ENCODE measurements around the gene ADIPOR2.
"Not testable (repeated sequence)": the region's sequence is repeated elsewhere in the genome, so short reads cannot be mapped to it uniquely, and the experiment has no call there.

Gene ADIPOR2

GRCh38 chr12:1705774-1706631 is 15.1 kb downstream of the ADIPOR2 start:
- DNase-seq: no peak

DNA sequence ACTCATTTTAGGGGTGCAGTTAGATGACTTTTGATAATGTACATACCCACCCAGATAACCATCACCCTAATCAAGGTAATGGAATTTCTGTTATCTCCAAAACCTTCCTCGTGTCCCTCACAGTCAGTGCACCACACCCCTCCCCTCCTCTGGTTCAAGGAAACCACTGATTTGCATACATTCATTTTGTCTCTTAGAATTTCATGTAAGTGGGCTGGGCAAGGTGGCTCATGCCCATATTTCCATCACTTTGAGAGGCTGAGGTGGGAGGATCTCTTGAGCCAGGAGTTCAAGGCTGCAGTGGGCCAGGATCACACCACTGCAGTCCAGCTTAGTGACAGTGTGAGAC is 15.7 kb downstream of the ADIPOR2 start:
- no peak for DNase-seq

GRCh38 chr12:1707051-1707450 is 16.2 kb downstream of the ADIPOR2 start:
- DNase-seq: no peak

DNA sequence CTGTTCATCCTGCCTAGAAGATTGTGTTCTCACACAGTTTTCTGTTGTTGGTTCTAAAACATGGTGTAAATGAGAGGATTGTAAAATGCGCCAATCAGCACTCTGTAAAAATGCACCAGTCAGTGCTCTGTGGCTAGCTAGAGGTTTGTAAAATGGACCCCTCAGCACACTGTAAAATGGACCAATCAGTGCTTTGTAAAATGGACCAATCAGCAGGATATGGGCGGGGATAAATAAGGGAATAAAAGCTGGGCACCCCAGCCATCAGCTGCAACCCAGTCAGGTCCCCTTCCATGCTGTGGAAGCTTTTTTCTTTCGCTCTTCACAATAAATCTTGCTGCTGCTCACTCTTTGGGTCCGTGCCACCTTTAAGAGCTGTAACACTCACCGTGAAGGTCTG is 19.1 kb downstream of the ADIPOR2 start:
- DNase-seq: not testable (repeated sequence)

DNA sequence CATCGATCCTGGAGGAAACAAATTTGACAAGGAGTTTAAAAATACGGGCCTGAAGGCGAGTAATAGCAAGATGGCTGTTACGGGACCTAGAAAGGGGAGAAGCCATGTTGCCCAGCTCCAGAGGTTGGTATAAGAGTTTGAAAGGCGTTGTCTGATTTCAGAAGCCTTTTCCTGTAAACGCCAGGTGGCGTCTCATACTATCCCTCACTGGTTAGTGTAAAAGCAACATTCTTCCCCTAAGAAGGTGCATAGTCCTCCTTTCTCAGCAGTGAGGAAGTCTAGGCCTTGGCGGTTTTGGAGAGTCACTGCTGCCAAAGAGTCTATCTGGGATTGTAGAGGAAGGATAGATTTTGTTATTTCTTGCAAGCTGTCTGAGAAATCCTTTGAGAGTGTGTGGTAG is 20.0 kb downstream of the ADIPOR2 start:
- not testable (repeated sequence) for DNase-seq

DNA sequence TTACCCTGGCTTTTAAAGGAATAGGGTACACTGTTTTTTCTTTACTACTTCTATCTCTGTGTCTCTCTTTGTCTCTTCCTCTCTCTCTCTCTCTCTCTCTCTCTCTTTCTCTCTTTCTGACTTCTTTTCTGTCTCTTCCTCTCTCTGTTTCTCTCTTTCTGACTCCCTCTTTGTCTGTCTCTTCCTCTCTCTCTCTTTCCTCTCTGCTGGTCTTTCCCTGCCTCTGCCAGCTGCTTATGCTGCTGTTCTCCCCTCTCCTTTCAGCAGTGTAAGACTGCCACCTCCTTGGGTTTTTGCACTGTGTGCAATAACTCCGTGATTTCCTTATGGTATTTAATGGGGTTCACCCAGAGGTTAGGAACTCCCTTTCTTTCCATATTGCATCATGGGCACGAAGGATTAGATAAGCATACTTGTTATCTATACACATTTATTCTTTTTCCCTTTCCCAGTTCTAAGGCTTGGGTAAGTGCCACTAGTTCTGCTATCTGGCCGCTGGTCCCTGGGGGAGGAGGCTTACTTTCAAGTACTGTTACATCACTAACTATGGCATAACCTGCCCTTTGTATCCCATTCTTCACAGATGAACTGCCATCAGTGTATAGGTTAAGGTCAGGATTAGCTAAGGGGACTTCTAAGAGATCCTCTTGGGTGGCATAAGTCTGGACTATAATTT is 20.8 kb downstream of the ADIPOR2 start:
- DNase-seq: not testable (repeated sequence)

GRCh38 chr12:1712305-1712704 is 21.4 kb downstream of the ADIPOR2 start:
- DNase-seq: not testable (repeated sequence)

DNA sequence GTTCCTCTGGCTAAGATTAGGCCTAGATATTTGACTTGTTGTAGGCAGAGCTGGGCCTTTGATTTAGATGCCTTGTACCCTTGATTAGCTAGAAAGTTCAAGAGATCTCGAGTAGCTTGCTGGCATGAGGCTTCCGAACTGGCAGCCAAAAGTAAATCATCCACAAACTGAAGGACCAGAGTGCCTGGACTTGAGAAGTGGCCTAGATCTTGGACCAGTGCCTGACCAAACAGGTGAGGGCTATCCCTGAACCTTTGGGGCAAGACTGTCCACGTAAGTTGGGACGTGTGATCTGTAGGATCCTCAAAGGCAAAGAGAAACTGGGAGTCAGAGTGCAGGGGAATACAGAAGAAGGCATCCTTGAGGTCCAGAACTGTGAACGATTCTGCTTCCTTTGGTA is 22.0 kb downstream of the ADIPOR2 start:
- not testable (repeated sequence) for DNase-seq

DNA sequence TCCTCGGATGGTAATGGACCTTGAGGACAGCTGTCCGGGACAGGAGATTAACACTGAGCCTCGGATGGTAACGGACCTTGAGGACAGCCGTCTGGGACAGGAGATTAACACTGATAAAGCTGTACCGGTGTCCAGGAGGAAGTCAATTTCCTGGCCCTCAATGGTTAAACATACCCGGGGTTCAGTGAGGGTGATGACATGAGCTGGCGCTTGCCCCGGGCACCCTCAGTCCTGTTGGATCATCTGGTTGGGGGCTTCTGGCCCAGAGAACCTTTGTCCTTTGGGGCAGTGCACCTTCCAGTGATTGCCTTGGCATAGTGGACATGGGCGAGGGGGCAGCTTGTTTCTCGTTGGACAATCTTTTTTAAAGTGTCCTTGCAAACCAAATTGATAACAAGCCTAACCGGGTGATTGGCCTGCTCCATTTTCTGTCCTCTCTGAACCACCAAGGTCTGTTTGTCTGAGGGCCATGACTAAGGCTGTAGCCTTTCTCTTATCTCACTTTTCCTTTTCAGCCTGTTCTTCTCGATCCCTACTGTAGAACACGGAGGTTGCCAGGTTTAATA is 23.0 kb downstream of the ADIPOR2 start:
- DNase-seq: not testable (repeated sequence)

DNA sequence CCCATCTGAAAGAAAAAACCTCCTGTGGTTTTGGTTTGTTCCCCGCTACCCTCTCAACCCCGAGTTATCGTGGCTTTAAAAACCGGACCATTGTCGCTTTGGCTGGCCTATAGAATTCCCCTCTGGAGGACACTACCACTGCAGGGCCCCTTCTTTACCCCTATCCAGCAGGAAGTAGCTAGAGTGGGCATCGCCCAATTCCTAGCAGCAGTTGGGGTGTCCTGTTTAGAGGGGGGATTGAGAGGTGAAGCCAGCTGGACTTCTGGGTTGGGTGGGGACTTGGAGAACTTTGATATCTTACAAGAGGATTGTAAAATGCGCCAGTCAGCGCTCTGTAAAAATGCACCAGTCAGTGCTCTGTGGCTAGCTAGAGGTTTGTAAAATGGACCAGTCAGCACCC is 24.6 kb downstream of the ADIPOR2 start:
- not testable (repeated sequence) for DNase-seq

- no peak for DNase-seq
These were observed 25.5 kb downstream of the ADIPOR2 start for GRCh38 chr12:1716215-1716862.

GRCh38 chr12:1716911-1717310 is 26.0 kb downstream of the ADIPOR2 start:
- DNase-seq: no peak

GRCh38 chr12:1719139-1719538 is 28.3 kb downstream of the ADIPOR2 start:
- no peak for DNase-seq

- DNase-seq: no peak
These were observed 29.6 kb downstream of the ADIPOR2 start for GRCh38 chr12:1720494-1720893.

DNA sequence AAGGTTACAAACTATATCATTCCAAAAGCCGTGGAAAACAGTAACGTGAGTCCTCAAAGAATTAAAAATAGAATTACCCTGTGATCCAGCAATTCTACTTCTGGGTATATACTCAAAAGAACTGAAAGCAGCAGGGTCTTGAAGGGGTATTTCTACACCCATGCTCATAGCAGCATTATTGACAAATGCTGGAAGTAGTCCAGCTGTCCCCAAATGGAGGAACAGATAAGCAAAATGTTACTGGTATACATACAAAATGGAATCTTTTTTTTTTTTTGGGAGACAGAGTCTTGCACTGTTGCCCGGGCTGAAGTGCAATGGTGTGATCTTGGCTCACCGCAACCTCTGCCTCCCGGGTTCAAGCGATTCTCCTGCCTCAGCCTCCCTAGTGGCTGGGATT is 32.9 kb downstream of the ADIPOR2 start:
- DNase-seq: no peak

DNA sequence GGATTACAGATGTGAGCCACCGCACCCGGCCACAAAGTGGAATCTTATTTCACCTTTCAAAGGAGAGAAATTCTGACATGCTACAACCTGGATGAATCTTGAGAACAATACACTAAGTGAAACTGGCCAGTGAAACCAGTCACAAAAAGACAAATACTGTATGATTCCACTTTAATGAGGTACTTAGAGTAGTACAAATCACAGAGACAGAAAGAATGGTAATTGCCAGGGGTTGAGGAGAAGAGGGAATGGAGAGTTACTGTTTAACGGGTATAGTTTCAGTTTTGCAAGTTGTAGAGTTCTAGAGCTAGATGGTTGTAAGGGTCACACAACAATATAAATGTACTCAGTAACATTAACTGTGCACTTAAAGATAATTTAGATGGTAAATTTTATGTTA is 33.4 kb downstream of the ADIPOR2 start:
- no peak for DNase-seq

- no peak for DNase-seq
These were observed 35.9 kb downstream of the ADIPOR2 start for GRCh38 chr12:1726753-1727152.

- no peak for DNase-seq
These were observed 38.0 kb downstream of the ADIPOR2 start for GRCh38 chr12:1728824-1729223.

DNA sequence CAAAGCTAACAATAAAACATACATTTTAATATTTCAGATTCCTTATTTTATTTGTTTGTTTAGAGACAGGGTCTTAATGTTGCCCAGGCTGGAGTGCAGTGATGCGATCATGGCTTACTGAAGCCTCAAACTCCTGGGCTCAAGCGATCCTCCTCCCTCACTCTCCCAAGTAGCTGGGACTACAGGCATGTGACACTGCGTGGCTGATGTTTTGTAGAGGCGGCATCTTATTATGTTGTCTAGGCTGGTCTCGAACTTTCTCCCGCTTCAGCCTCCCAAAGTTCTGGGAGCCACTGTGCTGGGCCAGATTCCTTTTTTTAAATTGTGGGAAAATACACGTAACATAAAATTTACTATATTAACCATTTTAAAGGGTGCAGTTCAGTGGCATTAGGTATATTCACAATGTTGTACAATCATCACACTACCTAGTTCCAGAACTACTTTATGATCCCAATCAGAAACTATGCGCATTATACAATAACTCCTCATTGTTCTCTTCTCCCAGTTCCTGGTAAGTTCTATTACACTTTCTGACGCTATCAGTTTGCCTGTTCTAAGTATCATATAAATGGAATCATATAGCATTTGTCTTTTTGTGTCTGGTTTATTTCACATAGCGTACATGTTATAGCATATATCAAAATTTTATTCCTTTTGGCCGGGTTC is 40.3 kb downstream of the ADIPOR2 start:
- DNase-seq: no peak

- not testable (repeated sequence) for DNase-seq
These were observed 40.8 kb downstream of the ADIPOR2 start for GRCh38 chr12:1731688-1732078.

DNA sequence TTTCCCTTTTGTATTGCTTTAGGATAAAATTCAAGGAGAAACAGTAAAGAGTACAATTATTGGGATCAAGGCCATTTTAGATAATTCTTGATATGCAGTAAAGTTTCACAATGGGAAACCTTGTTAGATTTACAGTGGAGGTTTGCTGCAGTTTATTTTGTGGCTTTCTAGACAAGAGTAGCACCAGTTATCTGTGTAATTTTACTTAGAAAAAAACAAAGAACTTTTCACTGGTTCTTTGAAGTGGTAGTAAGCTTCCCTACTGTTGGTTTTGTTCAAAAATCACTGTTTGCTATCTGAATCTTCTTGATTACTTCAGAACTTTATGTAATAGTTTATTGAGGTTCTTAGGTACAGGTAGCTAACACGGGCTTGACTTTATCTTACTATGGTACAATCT is 42.0 kb downstream of the ADIPOR2 start:
- DNase-seq: no peak

DNA sequence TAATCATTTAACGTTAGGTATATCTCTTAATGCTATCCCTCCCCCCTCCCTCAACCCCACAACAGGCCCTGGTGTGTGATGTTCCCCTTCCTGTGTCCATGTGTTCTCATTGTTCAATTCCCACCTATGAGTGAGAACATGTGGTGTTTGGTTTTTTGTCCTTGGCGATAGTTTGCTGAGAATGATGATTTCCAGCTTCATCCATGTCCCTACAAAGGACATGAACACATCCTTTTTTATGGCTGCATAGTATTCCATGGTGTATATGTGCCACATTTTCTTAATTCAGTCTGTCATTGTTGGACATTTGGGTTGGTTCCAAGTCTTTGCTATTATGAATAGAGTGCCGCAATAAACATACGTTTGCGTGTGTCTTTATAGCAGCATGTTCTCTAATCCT is 42.8 kb downstream of the ADIPOR2 start:
- DNase-seq: not testable (repeated sequence)

Measured in activated effector memory CD4-positive, alpha-beta T cell treated with Interleukin-2 at 50 U/mL for 16 hours (primary cell).